K562 (cell line): Measurements from ENCODE around the gene COX5A. TPM values are rescaled to one million over a fixed set of nuclear protein-coding genes. Genes with fewer than 3 reads are reported as not detected.

ENCODE experiments used
- ATAC-seq: fragments of 200-7000 bp; cut with Tn5 transposase; 3 replicates; pipeline ENCODE4 v1.9.1; 2020; ENCODE audit warnings: moderate library complexity
- BruUV-seq: library from RNA; stranded (reverse); fragments of 400-500 nt; replicated peaks from 2 replicates; lab custom pipeline; 2021; lab: Mats Ljungman, UMichigan
- CTCF ChIA-PET: fragments of 300-600 bp; formaldehyde crosslinking; extraction: SDS; loops from one replicate; lab custom pipeline; 2021; ENCODE audit warnings: low intra/inter-chr PET ratio; lab: Yijun Ruan, JAX
- POLR2A ChIA-PET: fragments of 300-600, 350-650 bp; sonication (Branson Sonifier 250); formaldehyde crosslinking; extraction: SDS; loops from one replicate; lab custom pipeline; 2021; ENCODE audit warnings: antibody characterized with exemption, inconsistent platforms; lab: Yijun Ruan, JAX
- DNase-seq, 4 experiments: peaks; one replicate each; pipeline versions ENCODE4 v3.0.0 to v3.0.0-alpha.2; 2011 to 2018; ENCODE audit warnings: low spot score in 3 of 4, mixed read lengths in 3 of 4; ENCODE audit errors: extremely low read depth in 1 of 4
- FAIRE-seq: peaks from 2 replicates; lab custom pipeline; 2011; peaks lifted over from hg19 to GRCh38; lab: Jason Lieb, UNC
- H2AFZ ChIP-seq: 2 replicates; pipeline ENCODE4 v1.6.0; 2011; ENCODE audit warnings: low read depth, low read length, control low read depth, inconsistent platforms
- H3K27ac ChIP-seq: fragments of 200-600 bp; 3 replicates; pipeline ENCODE4 v1.8.0; 2011; ENCODE audit warnings: low read depth, mild to moderate bottlenecking, control low read depth, inconsistent platforms, low read length, moderate library complexity, mixed read lengths; ENCODE audit errors: extremely low read depth
- H3K27me3 ChIP-seq, 2 experiments: fragments of 300-600 bp in 1 of 2; 2 replicates in 1 of 2; 3 replicates in 1 of 2; pipeline versions ENCODE4 v1.6.0 to v1.8.0; 2011; ENCODE audit warnings: inconsistent platforms in 2 of 2, low read length in 2 of 2, mild to moderate bottlenecking in 1 of 2, mixed read lengths in 1 of 2, moderate library complexity in 1 of 2; ENCODE audit not compliant: control insufficient read depth in 2 of 2, insufficient read depth in 2 of 2
- H3K36me3 ChIP-seq: fragments of 300-600 bp; 3 replicates; pipeline ENCODE4 v1.8.0; 2011; ENCODE audit warnings: mild to moderate bottlenecking, low read length, inconsistent platforms; ENCODE audit not compliant: control insufficient read depth, insufficient read depth
- H3K4me1 ChIP-seq, 2 experiments: fragments of 200-600 bp in 1 of 2; replicated peaks in 1 of 2; 2 replicates in 1 of 2; 3 replicates in 1 of 2; pipeline versions ENCODE4 v1.5.1 to v1.8.0; 2011; ENCODE audit warnings: inconsistent platforms in 2 of 2, low read length in 2 of 2, mild to moderate bottlenecking in 1 of 2, mixed read lengths in 1 of 2, moderate library complexity in 1 of 2; ENCODE audit not compliant: control insufficient read depth in 2 of 2, insufficient read depth in 2 of 2
- H3K4me2 ChIP-seq: 2 replicates; pipeline ENCODE4 v1.6.1; 2011; ENCODE audit warnings: low read length, control low read depth, inconsistent platforms, mixed read lengths; ENCODE audit not compliant: insufficient read depth
- H3K4me3 ChIP-seq: fragments of 200-600 bp; sonication (generic), shearing (Covaris generic); 2 replicates; pipeline ENCODE4 v1.5.1; 2016; ENCODE audit warnings: control low read depth, inconsistent platforms
- H3K79me2 ChIP-seq: fragments of 200-600 bp; 3 replicates; pipeline ENCODE4 v1.8.0; 2011; ENCODE audit warnings: low read length, inconsistent platforms; ENCODE audit not compliant: control insufficient read depth, insufficient read depth
- H3K9ac ChIP-seq, 2 experiments: 2 replicates each; pipeline versions ENCODE4 v1.6.0 to v1.6.1; 2011; ENCODE audit warnings: low read depth in 2 of 2, low read length in 2 of 2, control low read depth in 1 of 2, inconsistent platforms in 1 of 2, mild to moderate bottlenecking in 1 of 2, mixed read lengths in 1 of 2; ENCODE audit not compliant: insufficient read depth in 1 of 2
- H3K9me1 ChIP-seq: one replicate; pipeline ENCODE4 v1.6.0; 2011; ENCODE audit warnings: inconsistent platforms, mild to moderate bottlenecking, low read length, moderate library complexity; ENCODE audit not compliant: control insufficient read depth, insufficient read depth
- H3K9me3 ChIP-seq: replicated peaks from 2 replicates; pipeline ENCODE4 v1.5.1; 2011; ENCODE audit warnings: low read depth, low read length, inconsistent platforms; ENCODE audit not compliant: control insufficient read depth, insufficient read depth
- H4K20me1 ChIP-seq: replicated peaks from 2 replicates; pipeline ENCODE4 v1.6.1; 2011; ENCODE audit warnings: low read length, inconsistent platforms, mixed read lengths; ENCODE audit not compliant: control insufficient read depth, insufficient read depth
- ATF7 ChIP-seq: fragments of 450-650 bp; IDR thresholded peaks from 2 replicates; pipeline ENCODE4 v1.7.1; 2014; ENCODE audit warnings: mild to moderate bottlenecking, moderate library complexity
- CREB1 ChIP-seq, 2 experiments: sonication (generic) in 1 of 2; formaldehyde crosslinking in 1 of 2; IDR thresholded peaks; 2 replicates each; pipeline versions ENCODE4 v1.6.1 to v1.8.0; 2012 to 2022; ENCODE audit warnings: inconsistent platforms in 1 of 2, mild to moderate bottlenecking in 1 of 2, missing genetic modification reagents in 1 of 2, moderate library complexity in 1 of 2
- DACH1 ChIP-seq: fragments of 450-650 bp; IDR thresholded peaks from 2 replicates; pipeline ENCODE4 v1.6.1; 2018; ENCODE audit not compliant: partially characterized antibody
- ETV1 ChIP-seq: fragments of 450-650 bp; conservative IDR thresholded peaks from 2 replicates; pipeline ENCODE4 v1.6.1; 2016; ENCODE audit warnings: missing genetic modification characterization, control low read depth, low read depth, missing compliant biosample characterization
- FOXA3 ChIP-seq, 2 experiments: fragments of 450-650 bp in 1 of 2; sonication (generic) in 1 of 2; formaldehyde crosslinking; IDR thresholded peaks in 1 of 2; conservative IDR thresholded peaks in 1 of 2; 2 replicates each; pipeline versions ENCODE4 v1.4.0 to v1.8.0; 2020 to 2022; ENCODE audit warnings: mild to moderate bottlenecking in 2 of 2, missing genetic modification reagents in 1 of 2
- FOXP1 ChIP-seq: sonication (generic); formaldehyde crosslinking; IDR thresholded peaks from 2 replicates; pipeline ENCODE4 v1.8.0; 2022; ENCODE audit warnings: mild to moderate bottlenecking, missing genetic modification reagents
- HDAC1 ChIP-seq, 2 experiments: fragments of 450-650 bp; IDR thresholded peaks; 2 replicates each; pipeline ENCODE4 v1.6.1; 2016 to 2017; ENCODE audit warnings: inconsistent platforms in 1 of 2, mild to moderate bottlenecking in 1 of 2, moderate library complexity in 1 of 2
- MECOM ChIP-seq: fragments of 250-450 bp; sonication (Bioruptor Pico); IDR thresholded peaks from 2 replicates; pipeline ENCODE4 v1.8.0; 2022; ENCODE audit warnings: inconsistent platforms
- MTF1 ChIP-seq: fragments of 250-450 bp; sonication (Bioruptor Pico); IDR thresholded peaks from 2 replicates; pipeline ENCODE4 v1.9.0; 2021; ENCODE audit warnings: moderate library complexity, mild to moderate bottlenecking, inconsistent platforms, borderline replicate concordance
- MYC ChIP-seq, 2 experiments: fragments of 250-450 bp in 1 of 2; sonication (Bioruptor Pico) in 1 of 2; IDR thresholded peaks; 2 replicates each; pipeline versions ENCODE4 v1.5.1 to v1.6.1; 2012 to 2021; ENCODE audit warnings: low read depth in 2 of 2, borderline replicate concordance in 1 of 2, improper control_type of control experiment in 1 of 2, low read length in 1 of 2, mild to moderate bottlenecking in 1 of 2, moderate library complexity in 1 of 2
- WGBS: fragments of 100-300 bp; shearing (Covaris generic); methylation state at CpG from one replicate; pipeline ENCODE4 v1.1.6; 2016; ENCODE audit warnings: low coverage, mixed read lengths; ENCODE audit not compliant: insufficient coverage; ENCODE audit errors: missing lambda C conversion rate; 5-methylcytosine and 5-hydroxymethylcytosine counted together
- in situ Hi-C: fragments of 300-500 bp; cut with MboI; formaldehyde crosslinking; loops from 4 replicates; pipeline ENCODE4 v1.15.0; 2018; ENCODE audit warnings: inconsistent platforms, mixed read lengths
- intact Hi-C: fragments of 100-400 bp; cut with micrococcal nuclease; formaldehyde crosslinking; loops from 2 replicates; pipeline ENCODE4 v1.14.2; 2022
- polyA plus RNA-seq, 8 experiments: library from polyadenylated mRNA; depleted of rRNA in 4 of 8; stranded (reverse) in 5 of 8; unstranded in 3 of 8; fragments of >200 nt; fragmentation: Nextera tagmentation in 2 of 8; fragmentation: Illumina TruSeq in 1 of 8; extraction: Ambion mirVana in 2 of 8; extraction: Trizol in 1 of 8; gene quantifications; 2 replicates each; pipeline versions ENCODE4 v1.2.1 to v1.2.3, GENCODE V29; 2011 to 2014; ENCODE audit warnings: inconsistent platforms in 1 of 8, missing spikeins in 1 of 8
- total RNA-seq, 7 experiments: library from RNA; depleted of rRNA in 6 of 7; stranded (reverse); fragments of >200 nt in 6 of 7; fragmentation: Illumina TruSeq in 2 of 7; extraction: Trizol in 2 of 7; gene quantifications; 2 replicates each; pipeline versions ENCODE4 v1.2.1 to v1.2.3, GENCODE V29; 2011 to 2021; ENCODE audit warnings: low replicate concordance in 1 of 7
- TF ChIP-seq, protein P1 (sequence below): sonication (generic); formaldehyde crosslinking; IDR thresholded peaks from 2 replicates; pipeline ENCODE4 v1.8.0; 2022; ENCODE audit warnings: missing genetic modification reagents, mild to moderate bottlenecking, moderate library complexity, borderline replicate concordance
- TF ChIP-seq, protein P2 (sequence below): sonication (generic); formaldehyde crosslinking; IDR thresholded peaks from 2 replicates; pipeline ENCODE4 v1.9.0; 2022; ENCODE audit warnings: mild to moderate bottlenecking, missing genetic modification reagents

The COX5A gene
- total and polyA plus RNA-seq, 9 of the 15 experiments (the other 6 are each of a cell fraction or from before 2014, with no cell fraction given): 86.8 to 553 (median 371) TPM

- Histone ChIP-seq H3K9me3 (no peaks in the 10 kb centered on the region), H3K27me3 (no peaks in the 10 kb centered on the region), H3K27ac (peak overlapping the region; percentile 76), H3K4me3 (peak overlapping the region; percentile 72), H3K9ac (peak overlapping the region; percentile 91 to 98), H2AFZ (peak overlapping the region; percentile 99), H4K20me1 (no peaks in the 10 kb centered on the region), H3K36me3 (peaks cover 29% of the 10 kb centered on the region; the same call in 2 of the 3 replicates), H3K4me1 (peaks cover 26 to 33% of the 10 kb centered on the region in 2 experiments; a peak in 4 of 5 replicates), H3K9me1 (peaks cover 4% of the 10 kb centered on the region), H3K4me2 (peak overlapping the region; percentile 91), H3K79me2 (peaks cover 24% of the 10 kb centered on the region)
- FAIRE-seq (peak; percentile 46), ATAC-seq (no peak), DNase-seq (peak in 1 of 4 experiments; percentile 56)
- TF ChIP-seq, protein P1, sequence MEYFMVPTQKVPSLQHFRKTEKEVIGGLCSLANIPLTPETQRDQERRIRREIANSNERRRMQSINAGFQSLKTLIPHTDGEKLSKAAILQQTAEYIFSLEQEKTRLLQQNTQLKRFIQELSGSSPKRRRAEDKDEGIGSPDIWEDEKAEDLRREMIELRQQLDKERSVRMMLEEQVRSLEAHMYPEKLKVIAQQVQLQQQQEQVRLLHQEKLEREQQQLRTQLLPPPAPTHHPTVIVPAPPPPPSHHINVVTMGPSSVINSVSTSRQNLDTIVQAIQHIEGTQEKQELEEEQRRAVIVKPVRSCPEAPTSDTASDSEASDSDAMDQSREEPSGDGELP (CRISPR knock-in tag): peak; percentile 76
- TF ChIP-seq ATF7 (no peak), MECOM (peak; percentile 62; the same call in 1 of the 2 replicates), HDAC1 (IDR thresholded peaks at IDR 0.05) (0 out of 4 replicates have a peak, but pooled peaks of 1 of the 2 experiments have one; percentile 12), FOXP1 (CRISPR knock-in tag) (0 out of 2 replicates have a peak, but pooled peaks have one; percentile 6), ETV1 (tag) (no peak), MTF1 (CRISPR knock-in tag) (no peak), FOXA3 (CRISPR knock-in tag; conservative IDR thresholded peaks at IDR 0.05 in 1 of 2, IDR thresholded peaks at IDR 0.05 in 1 of 2) (0 out of 4 replicates have a peak, but pooled peaks of 1 of the 2 experiments have one; percentile 68), DACH1 (peak; percentile 69), CREB1 (IDR thresholded peaks at IDR 0.05) (no peak), CREB1 (CRISPR knock-in tag; IDR thresholded peaks at IDR 0.05) (0 out of 2 replicates have a peak, but pooled peaks have one; percentile 14), MYC (IDR thresholded peaks at IDR 0.05; ENCODE audit: low read depth, low read length) (no peak), MYC (CRISPR knock-in tag; IDR thresholded peaks at IDR 0.05; ENCODE audit: borderline replicate concordance, low read depth) (no peak)
- TF ChIP-seq, protein P2, sequence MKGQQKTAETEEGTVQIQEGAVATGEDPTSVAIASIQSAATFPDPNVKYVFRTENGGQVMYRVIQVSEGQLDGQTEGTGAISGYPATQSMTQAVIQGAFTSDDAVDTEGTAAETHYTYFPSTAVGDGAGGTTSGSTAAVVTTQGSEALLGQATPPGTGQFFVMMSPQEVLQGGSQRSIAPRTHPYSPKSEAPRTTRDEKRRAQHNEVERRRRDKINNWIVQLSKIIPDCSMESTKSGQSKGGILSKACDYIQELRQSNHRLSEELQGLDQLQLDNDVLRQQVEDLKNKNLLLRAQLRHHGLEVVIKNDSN: 0 out of 2 replicates have a peak, but pooled peaks have one; percentile 1
- WGBS: no CpG with 5 or more reads among the region's 1 CpG
- intact Hi-C loops (loop anchor here (5.0 kb wide), 1 partner anchor 48 kb away; the partner anchor contains the start of gene ULK3), in situ Hi-C loops (no loop called here)
- no TSS peak for BruUV-seq
- CTCF ChIA-PET: no interaction called here
- POLR2A ChIA-PET: interaction anchor here (1.4 to 1.7 kb wide), 2 partner anchors 9 to 11 kb away, joined by 7 to 17 read pairs; no protein-coding TSS in a partner anchor
Measured at GRCh38 chr15:74890665-74890960, 47.3 kb downstream of the COX5A start.
